ENCODE results near the gene DAP. TPM values are rescaled to one million over a fixed set of nuclear protein-coding genes. Genes with fewer than 3 reads are reported as not detected.

Gene DAP
- total and polyA plus RNA-seq, 12 donors = 27.4 to 197 (median 101) TPM

DNA sequence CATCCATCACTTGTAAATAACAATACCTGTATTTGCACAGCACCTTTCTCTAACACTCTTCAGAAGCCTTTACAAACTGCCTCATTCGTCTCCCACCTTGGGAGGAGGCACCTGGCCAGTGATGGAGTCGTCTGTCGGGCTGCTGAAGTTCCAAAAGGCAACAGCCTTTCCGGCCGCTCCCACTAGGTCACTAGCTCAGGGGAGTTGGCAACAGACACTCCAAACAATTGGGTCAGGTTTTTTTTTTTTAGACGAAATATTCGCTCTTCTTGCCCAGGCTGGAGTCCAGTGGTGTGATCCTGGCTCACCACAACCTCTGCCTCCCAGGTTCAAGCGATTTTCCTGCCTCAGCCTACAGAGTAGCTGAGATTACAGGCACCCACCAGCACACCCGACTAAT lies 4.0 kb downstream of the DAP start:
- H3K36me3 ChIP-seq (replicated peaks in 1 of 2) = no peaks in the 10 kb centered on the region
- H3K27ac ChIP-seq = peak overlapping the region in 3 of 5 donors; percentile 17 to 36 (median 32)
- TF ChIP-seq POLR2A (IDR thresholded peaks at IDR 0.05) = no peak
- intact Hi-C loops (cut with DNase I) = no loop called here
- peaks cover 18 to 38% of the 10 kb centered on the region in 2 donors for H3K4me1 ChIP-seq (replicated peaks in 1 of 2)
- DNase-seq = peak in 3 of 7 donors; percentile 23 to 28 (median 25)
- H3K27me3 ChIP-seq = no peaks in the 10 kb centered on the region
- no peak overlapping the region for H3K4me3 ChIP-seq
- no peaks in the 10 kb centered on the region for H3K9me3 ChIP-seq (replicated peaks in 1 of 3)
- 52 to 66% (median 61%) methylated on average over 9 of the region's 9 CpGs for WGBS, 4 donors

DNA sequence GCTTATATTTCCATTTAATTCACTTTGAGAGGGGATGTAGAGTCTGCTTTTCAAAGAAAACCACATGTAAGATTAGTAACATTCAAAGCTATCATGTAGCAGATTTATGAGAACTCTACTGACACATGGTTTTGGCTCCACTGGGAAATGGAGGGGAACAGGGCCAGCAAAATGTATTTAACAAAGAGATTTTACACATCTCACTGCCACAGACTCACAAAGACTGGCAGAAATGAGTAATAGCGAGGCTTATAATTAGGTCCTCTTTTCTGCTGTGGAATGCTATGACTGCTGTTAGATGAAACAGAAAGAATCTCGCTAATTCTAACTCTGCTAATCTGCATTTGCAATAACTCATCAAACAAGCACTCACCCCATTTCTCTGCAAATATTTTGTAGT lies 4.5 kb downstream of the DAP start:
- H3K9me3 ChIP-seq (replicated peaks in 1 of 3) = no peaks in the 10 kb centered on the region
- TF ChIP-seq, protein P1, sequence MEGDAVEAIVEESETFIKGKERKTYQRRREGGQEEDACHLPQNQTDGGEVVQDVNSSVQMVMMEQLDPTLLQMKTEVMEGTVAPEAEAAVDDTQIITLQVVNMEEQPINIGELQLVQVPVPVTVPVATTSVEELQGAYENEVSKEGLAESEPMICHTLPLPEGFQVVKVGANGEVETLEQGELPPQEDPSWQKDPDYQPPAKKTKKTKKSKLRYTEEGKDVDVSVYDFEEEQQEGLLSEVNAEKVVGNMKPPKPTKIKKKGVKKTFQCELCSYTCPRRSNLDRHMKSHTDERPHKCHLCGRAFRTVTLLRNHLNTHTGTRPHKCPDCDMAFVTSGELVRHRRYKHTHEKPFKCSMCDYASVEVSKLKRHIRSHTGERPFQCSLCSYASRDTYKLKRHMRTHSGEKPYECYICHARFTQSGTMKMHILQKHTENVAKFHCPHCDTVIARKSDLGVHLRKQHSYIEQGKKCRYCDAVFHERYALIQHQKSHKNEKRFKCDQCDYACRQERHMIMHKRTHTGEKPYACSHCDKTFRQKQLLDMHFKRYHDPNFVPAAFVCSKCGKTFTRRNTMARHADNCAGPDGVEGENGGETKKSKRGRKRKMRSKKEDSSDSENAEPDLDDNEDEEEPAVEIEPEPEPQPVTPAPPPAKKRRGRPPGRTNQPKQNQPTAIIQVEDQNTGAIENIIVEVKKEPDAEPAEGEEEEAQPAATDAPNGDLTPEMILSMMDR (IDR thresholded peaks at IDR 0.05) = no peak
- no peak for TF ChIP-seq POLR2A (IDR thresholded peaks at IDR 0.05)
- no peak overlapping the region for H3K4me3 ChIP-seq
- H3K36me3 ChIP-seq (replicated peaks in 1 of 2) = no peaks in the 10 kb centered on the region
- peaks cover 15 to 33% of the 10 kb centered on the region in 2 donors for H3K4me1 ChIP-seq (replicated peaks in 1 of 2)
- 36 to 59% (median 49%) methylated on average over 2 of the region's 2 CpGs for WGBS, 4 donors
- H3K27me3 ChIP-seq = no peaks in the 10 kb centered on the region
- H3K27ac ChIP-seq = peak overlapping the region in 2 of 5 donors; percentile 3 to 32
- intact Hi-C loops (cut with DNase I) = no loop called here
- DNase-seq = peak in 2 of 7 donors; percentile 34 to 39

DNA sequence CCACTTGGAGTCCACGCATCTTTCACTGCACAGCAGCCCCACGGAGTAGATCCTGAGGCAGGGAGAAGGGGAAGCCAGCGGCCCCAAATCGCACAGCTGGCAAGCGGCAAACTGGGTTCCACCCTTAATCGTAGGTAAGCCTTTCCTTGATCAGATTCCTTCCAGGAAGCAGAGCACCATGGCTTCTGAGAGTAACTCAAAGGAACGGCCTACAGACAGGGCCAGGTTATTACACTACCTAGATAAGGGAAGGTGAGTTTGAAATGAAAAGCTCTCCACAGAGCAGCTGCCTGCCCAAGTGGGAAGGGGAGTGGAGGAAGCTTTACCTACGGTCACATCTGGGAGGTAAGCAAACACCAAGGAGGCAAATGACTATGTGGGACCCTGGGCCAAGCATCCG lies 7.9 kb downstream of the DAP start:
- Histone ChIP-seq H3K9me3 (replicated peaks in 1 of 3) (no peaks in the 10 kb centered on the region), H3K4me3 (no peak overlapping the region), H3K27ac (no peak overlapping the region), H3K4me1 (replicated peaks in 1 of 2) (peaks cover 19 to 23% of the 10 kb centered on the region in 2 donors), H3K36me3 (replicated peaks in 1 of 2) (no peaks in the 10 kb centered on the region), H3K27me3 (no peaks in the 10 kb centered on the region)
- no peak for DNase-seq
- 94 to 97% (median 96%) methylated on average over 7 to 9 of the region's 9 CpGs for WGBS, 4 donors
- intact Hi-C loops (cut with DNase I) = no loop called here
- TF ChIP-seq, protein P1 (IDR thresholded peaks at IDR 0.05) = no peak
- TF ChIP-seq POLR2A (IDR thresholded peaks at IDR 0.05) = no peak

DNA sequence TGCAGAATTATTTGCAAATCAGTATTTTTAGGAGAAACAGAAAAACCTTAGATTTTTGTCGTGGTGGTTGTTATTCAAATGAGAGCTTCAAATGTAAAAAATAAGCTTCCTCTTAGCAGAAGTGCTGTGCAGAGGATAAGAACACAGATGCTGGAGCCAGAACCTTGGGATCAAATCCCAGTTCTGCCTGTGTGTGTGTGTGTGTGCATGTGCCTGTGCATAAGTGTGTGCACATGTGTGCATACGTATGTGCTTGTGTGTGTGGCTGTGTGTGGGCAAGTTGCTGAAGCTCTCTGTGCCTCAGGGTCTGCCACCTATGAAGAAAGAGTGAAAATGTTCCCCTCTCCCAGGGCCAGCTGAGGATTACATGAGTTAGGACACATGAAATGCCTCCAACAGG lies 8.6 kb downstream of the DAP start:
- H3K4me1 ChIP-seq (replicated peaks in 1 of 2) = peaks cover 16 to 23% of the 10 kb centered on the region in 2 donors
- no peak overlapping the region for H3K4me3 ChIP-seq
- WGBS, 4 donors = 63 to 71% (median 70%) methylated on average over 2 of the region's 2 CpGs
- no peak for DNase-seq
- H3K27me3 ChIP-seq = no peaks in the 10 kb centered on the region
- intact Hi-C loops (cut with DNase I) = no loop called here
- TF ChIP-seq, protein P1 (IDR thresholded peaks at IDR 0.05) = no peak
- TF ChIP-seq POLR2A (IDR thresholded peaks at IDR 0.05) = no peak
- H3K36me3 ChIP-seq (replicated peaks in 1 of 2) = peaks cover 0 to 6% of the 10 kb centered on the region in 2 donors
- no peak overlapping the region for H3K27ac ChIP-seq
- H3K9me3 ChIP-seq (replicated peaks in 1 of 3) = no peaks in the 10 kb centered on the region

DNA sequence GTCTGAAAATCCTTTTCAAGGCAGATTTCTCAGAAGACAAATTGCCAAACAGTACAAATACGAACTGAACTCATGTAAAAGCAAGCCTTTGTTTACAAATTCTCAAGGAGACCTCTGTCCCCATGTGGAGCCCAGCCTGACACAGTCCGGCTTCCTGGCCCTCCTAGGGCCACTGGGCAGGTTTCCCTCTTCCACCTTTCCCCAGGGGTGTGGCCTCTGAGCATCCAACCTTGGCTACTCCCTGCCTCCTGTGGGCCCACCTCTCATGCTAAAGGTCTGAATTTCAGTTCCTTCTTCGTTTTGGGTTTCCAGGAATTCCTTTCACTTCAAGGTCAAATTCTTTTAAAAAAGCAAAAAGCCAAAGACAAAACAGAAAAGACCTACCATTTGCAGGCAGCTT lies 10.1 kb downstream of the DAP start:
- TF ChIP-seq, protein P1 (IDR thresholded peaks at IDR 0.05) = no peak
- TF ChIP-seq POLR2A (IDR thresholded peaks at IDR 0.05) = no peak
- Histone ChIP-seq H3K9me3 (replicated peaks in 1 of 3) (no peaks in the 10 kb centered on the region), H3K27me3 (no peaks in the 10 kb centered on the region), H3K4me1 (replicated peaks in 1 of 2) (peaks cover 7 to 14% of the 10 kb centered on the region in 2 donors), H3K36me3 (replicated peaks in 1 of 2) (peaks cover 0 to 20% of the 10 kb centered on the region in 2 donors), H3K4me3 (no peak overlapping the region), H3K27ac (no peak overlapping the region)
- intact Hi-C loops (cut with DNase I) = no loop called here
- 22 to 50% (median 46%) methylated on average over 2 to 3 of the region's 3 CpGs for WGBS, 4 donors
- no peak for DNase-seq

Data from adrenal gland (tissue), 12 donors.